GM18873 (cell line): Measurements from ENCODE around the gene ZNF710.

Experiments
- ATAC-seq: cut with Tn5 transposase; IDR thresholded peaks from one replicate; pipeline ENCODE4 v1.9.1; 2021; ENCODE audit warnings: mild to moderate bottlenecking, moderate library complexity, moderate number of reproducible peaks; ENCODE audit not compliant: unreplicated experiment, low FRiP score

ZNF710 gene

DNA sequence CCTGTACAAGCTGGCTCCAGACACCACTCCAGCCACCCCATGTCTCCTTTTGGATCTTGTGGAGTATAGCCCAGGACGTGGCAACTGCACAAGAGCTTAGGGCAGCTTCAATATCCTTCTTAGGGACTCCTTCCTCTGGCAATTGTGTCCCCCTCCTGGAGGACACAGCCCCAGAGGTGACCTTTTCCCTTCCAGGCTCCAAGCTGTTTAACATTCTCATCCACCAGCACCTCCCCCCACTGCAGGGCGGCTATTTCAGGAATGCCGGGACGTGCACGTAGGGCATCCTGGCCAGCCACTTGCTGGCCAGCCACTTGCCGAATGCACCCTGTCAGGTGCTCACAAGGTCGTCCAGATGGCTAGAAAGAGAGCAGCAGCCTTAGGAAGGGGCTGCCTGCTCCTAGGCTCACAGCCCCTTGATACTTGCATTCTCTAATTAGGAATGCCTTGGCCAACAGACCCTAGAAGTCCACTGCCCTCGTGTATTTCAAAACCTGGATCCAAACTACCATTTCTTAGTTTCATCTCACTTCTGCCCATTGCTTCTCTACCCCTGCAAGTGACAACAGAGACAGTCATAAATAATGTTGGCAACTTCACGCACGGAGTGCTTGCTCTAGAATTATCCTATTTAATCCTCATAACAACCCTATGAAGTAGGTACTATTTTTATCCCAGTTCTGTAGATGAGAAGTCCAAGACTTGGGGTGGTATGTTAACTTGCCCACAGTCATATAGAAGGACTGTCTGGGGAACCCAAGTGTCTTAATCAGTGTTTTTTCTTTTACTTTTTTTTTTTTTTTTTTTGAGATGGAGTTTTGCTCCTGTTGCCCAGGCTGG is 125.7 kb downstream of the ZNF710 start:
- ATAC-seq: no peak

DNA sequence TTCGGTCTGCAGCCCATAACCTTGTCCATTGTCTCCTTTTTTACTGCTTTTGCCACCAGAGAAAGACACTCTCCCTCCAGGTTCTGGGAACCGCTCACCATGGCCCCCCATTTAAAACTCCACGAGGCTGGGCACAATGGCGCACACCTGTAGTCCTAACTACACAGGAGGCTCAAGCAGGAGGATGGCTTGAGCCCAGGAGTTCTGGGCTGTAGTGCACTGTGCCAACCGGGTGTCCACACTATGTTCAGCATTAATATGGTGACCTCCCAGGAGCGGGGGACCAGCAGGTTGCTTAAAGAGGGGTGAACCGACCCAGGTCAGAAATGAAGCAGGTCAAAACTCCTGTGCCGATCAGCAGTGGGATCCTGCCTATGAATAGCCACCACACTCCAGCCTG is 129.2 kb downstream of the ZNF710 start:
- ATAC-seq: no peak
